ENCODE data around the gene MT1M.
A peak's percentile ranks its signal among the peaks of the same experiment; 100 is the strongest.

MT1M gene

DNA sequence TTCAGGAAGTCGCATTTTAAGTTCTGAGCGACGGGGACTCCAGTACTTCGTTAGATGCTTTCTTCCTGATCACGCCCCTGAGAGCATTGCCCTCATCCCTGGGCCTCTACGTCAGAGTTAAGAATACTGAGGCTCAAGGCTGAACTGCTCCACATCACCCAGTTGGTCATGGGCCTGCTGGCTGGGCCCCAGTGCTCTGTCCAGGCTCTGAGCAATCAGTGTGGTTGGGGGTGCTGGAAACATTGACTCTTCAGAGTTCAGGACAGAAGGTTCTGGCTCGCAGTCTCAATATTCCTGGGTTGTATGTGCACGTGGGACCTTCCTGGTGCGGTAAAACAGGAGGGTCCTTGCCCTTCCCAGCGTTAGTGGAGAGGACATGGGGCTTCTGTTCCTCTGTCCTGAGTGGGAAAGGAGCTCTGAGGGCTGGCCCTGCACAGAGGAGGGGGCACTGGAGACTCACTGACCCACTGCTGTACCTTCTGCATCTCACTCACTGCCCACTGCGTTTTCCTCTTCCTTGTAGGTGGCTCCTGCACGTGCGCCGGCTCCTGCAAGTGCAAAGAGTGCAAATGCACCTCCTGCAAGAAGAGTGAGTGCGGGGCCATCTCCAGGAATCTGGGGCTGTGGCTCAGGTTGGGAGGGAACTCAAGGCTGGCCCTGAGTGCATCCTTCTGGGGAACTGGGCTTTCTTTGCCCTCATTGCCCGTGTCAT is 6.4 kb upstream of the MT1M start:
- TF ChIP-seq, protein P1, sequence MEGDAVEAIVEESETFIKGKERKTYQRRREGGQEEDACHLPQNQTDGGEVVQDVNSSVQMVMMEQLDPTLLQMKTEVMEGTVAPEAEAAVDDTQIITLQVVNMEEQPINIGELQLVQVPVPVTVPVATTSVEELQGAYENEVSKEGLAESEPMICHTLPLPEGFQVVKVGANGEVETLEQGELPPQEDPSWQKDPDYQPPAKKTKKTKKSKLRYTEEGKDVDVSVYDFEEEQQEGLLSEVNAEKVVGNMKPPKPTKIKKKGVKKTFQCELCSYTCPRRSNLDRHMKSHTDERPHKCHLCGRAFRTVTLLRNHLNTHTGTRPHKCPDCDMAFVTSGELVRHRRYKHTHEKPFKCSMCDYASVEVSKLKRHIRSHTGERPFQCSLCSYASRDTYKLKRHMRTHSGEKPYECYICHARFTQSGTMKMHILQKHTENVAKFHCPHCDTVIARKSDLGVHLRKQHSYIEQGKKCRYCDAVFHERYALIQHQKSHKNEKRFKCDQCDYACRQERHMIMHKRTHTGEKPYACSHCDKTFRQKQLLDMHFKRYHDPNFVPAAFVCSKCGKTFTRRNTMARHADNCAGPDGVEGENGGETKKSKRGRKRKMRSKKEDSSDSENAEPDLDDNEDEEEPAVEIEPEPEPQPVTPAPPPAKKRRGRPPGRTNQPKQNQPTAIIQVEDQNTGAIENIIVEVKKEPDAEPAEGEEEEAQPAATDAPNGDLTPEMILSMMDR (IDR thresholded peaks at IDR 0.05; ENCODE audit: extremely low read depth, missing control alignments): no peak

DNA sequence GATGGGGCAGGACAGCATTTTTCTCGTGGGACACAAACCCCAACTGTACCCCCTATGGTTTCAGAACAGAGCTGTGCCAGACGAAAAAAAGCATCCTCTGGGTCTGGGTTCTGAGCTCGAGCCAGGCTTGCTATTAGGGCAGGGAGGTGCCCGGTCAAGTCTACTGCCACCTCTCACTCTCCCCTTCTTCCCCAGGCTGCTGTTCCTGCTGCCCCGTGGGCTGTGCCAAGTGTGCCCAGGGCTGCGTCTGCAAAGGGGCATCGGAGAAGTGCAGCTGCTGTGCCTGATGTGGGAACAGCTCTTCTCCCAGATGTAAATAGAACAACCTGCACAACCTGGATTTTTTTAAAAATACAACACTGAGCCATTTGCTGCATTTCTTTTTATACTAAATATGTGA is 5.8 kb upstream of the MT1M start:
- TF ChIP-seq, protein P1 (IDR thresholded peaks at IDR 0.05; ENCODE audit: extremely low read depth, missing control alignments): no peak
- no peak for DNase-seq (ENCODE audit: low spot score)

More for the DNA sequence above, 6.4 kb upstream of the MT1M start:
- DNase-seq (ENCODE audit: low spot score): no peak

DNA sequence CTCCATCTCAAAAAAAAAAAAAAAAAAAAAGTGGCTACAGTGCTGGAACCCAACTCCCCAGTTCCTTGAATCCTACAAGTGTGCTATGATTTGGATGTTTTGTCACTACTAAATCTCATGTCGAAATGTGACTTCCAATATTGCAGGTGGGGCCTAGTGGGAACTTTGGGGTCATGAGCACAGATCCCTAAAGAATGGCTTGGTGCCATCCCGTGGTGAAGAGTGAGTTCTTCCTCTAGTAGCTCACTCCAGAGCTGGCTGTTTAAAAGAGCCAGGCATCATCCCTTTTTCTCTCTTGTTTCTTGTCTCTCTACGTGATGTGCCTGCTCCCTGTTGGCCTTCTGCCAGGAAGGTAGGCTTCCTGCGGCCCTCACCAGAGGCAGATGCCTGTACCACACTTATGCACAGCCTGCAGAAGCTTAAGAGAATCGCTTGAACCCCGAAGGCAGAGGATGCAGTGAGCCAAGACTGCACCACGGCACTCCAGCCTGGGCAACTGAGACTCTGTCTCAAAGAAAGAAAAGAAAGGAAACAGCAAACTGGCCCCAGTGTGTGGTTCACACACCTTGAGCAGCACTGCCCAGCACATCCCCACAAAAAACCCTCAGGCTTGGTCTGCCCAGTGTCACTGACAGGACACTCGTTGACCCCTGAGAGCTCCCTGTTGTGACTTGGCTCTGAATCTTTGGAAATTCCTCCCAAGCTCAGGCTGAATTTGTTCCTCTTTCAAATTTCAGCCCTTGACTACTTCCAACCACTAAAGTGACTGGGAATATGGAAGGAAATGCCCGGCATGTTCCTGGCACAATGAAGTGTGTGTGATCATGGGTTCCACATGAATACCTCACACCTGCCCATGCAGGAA is 3.7 kb upstream of the MT1M start:
- TF ChIP-seq, protein P1 (IDR thresholded peaks at IDR 0.05; ENCODE audit: extremely low read depth, missing control alignments): no peak
- no peak for DNase-seq (ENCODE audit: low spot score)

DNA sequence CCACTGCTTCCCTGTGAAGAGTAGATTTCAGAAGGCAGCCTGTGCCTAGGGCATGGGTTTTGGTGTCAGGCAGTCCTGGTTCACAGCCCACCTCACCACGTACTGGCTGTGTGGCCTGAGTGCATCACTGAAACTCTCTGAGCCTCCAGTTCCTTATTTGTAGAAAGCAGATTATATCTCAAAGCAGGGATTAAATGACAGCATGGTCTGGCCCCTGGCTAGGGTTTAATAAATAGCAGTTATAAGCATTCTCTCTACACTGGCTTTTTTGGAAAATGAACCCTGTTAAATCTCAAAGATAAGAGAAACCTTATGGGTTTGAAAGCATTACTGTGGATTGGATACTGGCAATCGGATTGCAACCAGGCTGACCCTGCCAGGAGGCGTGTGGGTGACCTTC is 2.9 kb upstream of the MT1M start:
- TF ChIP-seq, protein P1 (IDR thresholded peaks at IDR 0.05; ENCODE audit: extremely low read depth, missing control alignments): no peak

DNA sequence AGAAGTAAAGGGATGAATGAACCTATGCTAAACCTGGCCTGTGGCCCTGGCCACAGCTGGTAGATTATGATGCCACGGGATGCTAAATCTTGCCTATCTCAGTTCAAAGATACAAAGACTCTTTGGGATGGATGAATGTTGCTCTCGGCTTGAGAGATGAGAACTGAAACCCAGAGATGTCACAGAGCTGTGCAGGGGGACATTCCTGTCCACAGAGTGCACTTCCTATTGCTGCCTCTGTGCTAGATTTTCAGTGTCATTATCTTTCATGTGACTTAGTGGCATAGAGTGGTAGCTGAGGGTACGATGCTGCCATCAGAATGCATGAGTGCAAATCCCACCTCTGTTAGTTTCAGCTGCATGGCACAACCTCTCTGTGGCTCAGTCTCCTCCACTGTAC is 2.3 kb upstream of the MT1M start:
- DNase-seq (ENCODE audit: low spot score): peak; percentile 84
- TF ChIP-seq, protein P1 (IDR thresholded peaks at IDR 0.05; ENCODE audit: extremely low read depth, missing control alignments): no peak

More for the DNA sequence above, 2.9 kb upstream of the MT1M start:
- DNase-seq (ENCODE audit: low spot score): no peak

DNA sequence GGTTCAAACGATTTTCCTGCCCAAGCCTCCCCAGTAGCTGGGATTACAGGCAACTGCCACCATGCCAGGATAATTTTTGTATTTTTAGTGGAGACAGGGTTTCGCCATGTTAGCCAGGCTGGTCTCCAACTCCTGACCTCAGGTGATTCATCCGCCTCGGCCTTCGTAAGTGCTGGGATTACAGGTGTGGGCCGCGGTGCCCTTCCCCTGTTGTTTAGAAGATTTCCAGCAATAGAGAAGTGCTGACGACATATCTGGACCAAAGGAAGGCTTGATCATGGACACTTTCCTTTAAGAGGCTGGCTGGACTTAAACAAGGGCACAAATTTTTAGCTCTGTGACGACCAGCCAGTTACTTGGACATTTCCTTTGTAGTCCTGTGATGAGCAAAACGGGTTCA is 1.3 kb upstream of the MT1M start:
- no peak for DNase-seq (ENCODE audit: low spot score)
- TF ChIP-seq, protein P1 (IDR thresholded peaks at IDR 0.05; ENCODE audit: extremely low read depth, missing control alignments): no peak

DNA sequence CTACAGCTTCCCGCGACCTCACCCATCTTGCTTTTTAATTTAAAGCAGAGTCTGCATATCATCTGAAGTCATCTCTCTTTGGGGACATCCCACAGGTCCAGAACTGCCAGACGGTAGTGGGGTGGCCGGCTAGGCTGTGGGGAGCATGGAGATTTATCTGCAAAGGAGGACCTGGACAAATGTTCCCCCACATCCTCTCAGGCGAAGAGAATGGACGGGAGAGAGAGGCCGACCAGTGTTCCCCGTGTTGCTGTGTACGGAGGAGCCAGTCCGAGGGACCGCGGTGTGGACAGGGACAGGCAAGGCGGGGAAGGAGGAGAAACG is 665 bp upstream of the MT1M start:
- no peak for DNase-seq (ENCODE audit: low spot score)
- TF ChIP-seq, protein P1 (IDR thresholded peaks at IDR 0.05; ENCODE audit: extremely low read depth, missing control alignments): no peak
